ENCODE measurements around the gene PGF.
"Not testable (repeated sequence)": the region's sequence is repeated elsewhere in the genome, so short reads cannot be mapped to it uniquely, and the experiment has no call there.

The PGF gene

GRCh38 chr14:74936731-74937130 lies 18.7 kb downstream of the PGF start:
- Histone ChIP-seq H3K9ac (ENCODE audit: insufficient read length, low read depth) (no peak overlapping the region), H3K27me3 (ENCODE audit: insufficient read depth, insufficient read length) (no peaks in the 10 kb centered on the region), H3K4me1 (ENCODE audit: insufficient read depth, insufficient read length) (peaks cover 6% of the 10 kb centered on the region), H3K36me3 (ENCODE audit: insufficient read depth, insufficient read length, low read length) (no peaks in the 10 kb centered on the region), H3K4me3 (ENCODE audit: insufficient read length, low read depth) (no peak overlapping the region), H3K9me3 (ENCODE audit: insufficient read depth, low read length) (no peaks in the 10 kb centered on the region)
- DNase-seq (ENCODE audit: low read depth, low spot score) = no peak
- TF ChIP-seq SUZ12 (IDR thresholded peaks at IDR 0.05; ENCODE audit: extremely low read depth, insufficient read depth, insufficient read length) = no peak
- TF ChIP-seq ZNF274 (IDR thresholded peaks at IDR 0.05; ENCODE audit: low read depth, low read length) = no peak
- TF ChIP-seq YY1 (IDR thresholded peaks at IDR 0.05; ENCODE audit: insufficient read depth, insufficient read length) = no peak

GRCh38 chr14:74936151-74936550 lies 19.2 kb downstream of the PGF start:
- Histone ChIP-seq H3K36me3 (ENCODE audit: insufficient read depth, insufficient read length, low read length) (no peaks in the 10 kb centered on the region), H3K4me3 (ENCODE audit: insufficient read length, low read depth) (no peak overlapping the region), H3K27me3 (ENCODE audit: insufficient read depth, insufficient read length) (no peaks in the 10 kb centered on the region), H3K9me3 (ENCODE audit: insufficient read depth, low read length) (no peaks in the 10 kb centered on the region), H3K9ac (ENCODE audit: insufficient read length, low read depth) (no peak overlapping the region), H3K4me1 (ENCODE audit: insufficient read depth, insufficient read length) (peaks cover 3% of the 10 kb centered on the region)
- TF ChIP-seq SUZ12 (IDR thresholded peaks at IDR 0.05; ENCODE audit: extremely low read depth, insufficient read depth, insufficient read length) (no peak), ZNF274 (IDR thresholded peaks at IDR 0.05; ENCODE audit: low read depth, low read length) (no peak), YY1 (IDR thresholded peaks at IDR 0.05; ENCODE audit: insufficient read depth, insufficient read length) (no peak)
- DNase-seq (ENCODE audit: low read depth, low spot score) = no peak

DNA sequence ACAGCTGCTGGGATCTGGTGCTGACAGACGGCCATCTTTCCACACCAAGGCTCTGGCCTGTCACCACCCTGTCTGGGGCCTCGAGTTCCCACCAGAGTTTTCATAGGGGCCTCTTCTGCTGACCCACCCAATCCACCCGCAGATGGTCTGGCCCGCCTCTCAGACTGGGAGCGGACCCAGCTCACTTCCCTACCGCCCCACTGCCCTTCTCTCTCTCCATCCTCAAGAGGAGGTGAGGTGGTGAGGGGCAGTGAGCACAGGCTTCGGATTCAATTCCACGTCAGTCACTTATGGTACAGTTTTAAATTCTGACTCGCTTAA lies 20.1 kb downstream of the PGF start:
- Histone ChIP-seq H3K4me3 (ENCODE audit: insufficient read length, low read depth) (no peak overlapping the region), H3K9me3 (ENCODE audit: insufficient read depth, low read length) (no peaks in the 10 kb centered on the region), H3K27me3 (ENCODE audit: insufficient read depth, insufficient read length) (no peaks in the 10 kb centered on the region), H3K36me3 (ENCODE audit: insufficient read depth, insufficient read length, low read length) (no peaks in the 10 kb centered on the region), H3K4me1 (ENCODE audit: insufficient read depth, insufficient read length) (peaks cover 3% of the 10 kb centered on the region), H3K9ac (ENCODE audit: insufficient read length, low read depth) (no peak overlapping the region)
- TF ChIP-seq ZNF274 (IDR thresholded peaks at IDR 0.05; ENCODE audit: low read depth, low read length) = no peak
- TF ChIP-seq YY1 (IDR thresholded peaks at IDR 0.05; ENCODE audit: insufficient read depth, insufficient read length) = no peak
- TF ChIP-seq SUZ12 (IDR thresholded peaks at IDR 0.05; ENCODE audit: extremely low read depth, insufficient read depth, insufficient read length) = no peak
- DNase-seq (ENCODE audit: low read depth, low spot score) = no peak

- H3K4me1 ChIP-seq (ENCODE audit: insufficient read depth, insufficient read length) = no peaks in the 10 kb centered on the region
- no peak overlapping the region for H3K9ac ChIP-seq (ENCODE audit: insufficient read length, low read depth)
- no peak overlapping the region for H3K4me3 ChIP-seq (ENCODE audit: insufficient read length, low read depth)
These were observed 20.7 kb downstream of the PGF start for GRCh38 chr14:74934476-74935359.

DNA sequence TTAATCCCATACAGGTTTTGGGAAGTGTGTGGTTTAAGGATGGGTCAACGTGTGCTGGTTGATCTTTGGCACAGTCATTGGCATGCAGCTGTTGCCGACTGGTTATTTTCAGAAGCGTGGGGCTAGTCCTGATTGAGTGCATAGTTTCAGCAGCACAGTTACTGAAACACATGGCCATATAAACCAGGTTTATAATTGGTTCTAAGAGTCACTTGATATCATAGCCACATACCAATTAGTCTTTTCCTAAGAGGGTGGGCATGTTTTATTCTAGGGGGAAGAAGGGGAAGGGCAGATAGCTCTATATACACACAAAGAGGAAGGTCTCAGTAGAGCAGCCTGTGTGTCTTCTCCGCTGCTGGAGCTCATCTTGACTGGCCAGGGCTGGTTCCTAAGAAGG lies 21.4 kb downstream of the PGF start:
- TF ChIP-seq YY1 (IDR thresholded peaks at IDR 0.05; ENCODE audit: insufficient read depth, insufficient read length) = no peak
- TF ChIP-seq ZNF274 (IDR thresholded peaks at IDR 0.05; ENCODE audit: low read depth, low read length) = no peak
- TF ChIP-seq SUZ12 (IDR thresholded peaks at IDR 0.05; ENCODE audit: extremely low read depth, insufficient read depth, insufficient read length) = no peak
- H3K9ac ChIP-seq (ENCODE audit: insufficient read length, low read depth) = no peak overlapping the region
- H3K9me3 ChIP-seq (ENCODE audit: insufficient read depth, low read length) = no peaks in the 10 kb centered on the region
- no peaks in the 10 kb centered on the region for H3K4me1 ChIP-seq (ENCODE audit: insufficient read depth, insufficient read length)
- H3K4me3 ChIP-seq (ENCODE audit: insufficient read length, low read depth) = no peak overlapping the region
- H3K27me3 ChIP-seq (ENCODE audit: insufficient read depth, insufficient read length) = no peaks in the 10 kb centered on the region
- no peak for DNase-seq (ENCODE audit: low read depth, low spot score)
- H3K36me3 ChIP-seq (ENCODE audit: insufficient read depth, insufficient read length, low read length) = no peaks in the 10 kb centered on the region

More at GRCh38 chr14:74934476-74935359, 20.7 kb downstream of the PGF start:
- Histone ChIP-seq H3K9me3 (ENCODE audit: insufficient read depth, low read length) (no peaks in the 10 kb centered on the region), H3K36me3 (ENCODE audit: insufficient read depth, insufficient read length, low read length) (no peaks in the 10 kb centered on the region), H3K27me3 (ENCODE audit: insufficient read depth, insufficient read length) (no peaks in the 10 kb centered on the region)
- no peak for DNase-seq (ENCODE audit: low read depth, low spot score)
- TF ChIP-seq SUZ12 (IDR thresholded peaks at IDR 0.05; ENCODE audit: extremely low read depth, insufficient read depth, insufficient read length) = no peak
- TF ChIP-seq ZNF274 (IDR thresholded peaks at IDR 0.05; ENCODE audit: low read depth, low read length) = no peak
- no peak for TF ChIP-seq YY1 (IDR thresholded peaks at IDR 0.05; ENCODE audit: insufficient read depth, insufficient read length)

GRCh38 chr14:74932936-74933335 lies 22.5 kb downstream of the PGF start:
- H3K4me1 ChIP-seq (ENCODE audit: insufficient read depth, insufficient read length) = not testable (repeated sequence)

DNA sequence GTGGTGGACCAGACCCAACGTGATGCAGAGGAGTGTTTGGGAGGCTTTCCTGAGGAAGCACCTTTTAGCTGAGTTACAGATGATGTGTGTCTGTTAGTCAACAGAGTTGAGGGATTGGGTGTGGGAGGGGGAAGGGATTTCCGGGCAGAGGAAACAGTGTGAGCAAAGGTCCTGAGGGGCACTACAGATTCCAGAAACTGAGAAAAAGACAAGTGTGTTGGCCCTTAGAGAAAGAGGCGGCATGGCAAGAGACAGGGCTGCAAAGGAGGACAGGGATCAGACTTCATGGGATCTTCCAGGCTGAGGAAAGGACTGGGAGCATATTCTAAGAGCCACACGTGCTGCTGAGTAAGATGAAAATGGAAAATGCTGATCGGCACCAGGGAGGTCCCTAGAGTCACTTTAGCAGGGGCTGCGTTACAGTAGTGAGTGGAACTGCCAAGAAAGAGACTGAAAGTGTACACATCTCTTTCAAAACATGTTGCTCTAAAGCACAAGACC lies 22.9 kb downstream of the PGF start:
- Histone ChIP-seq H3K4me3 (ENCODE audit: insufficient read length, low read depth) (no peak overlapping the region), H3K4me1 (ENCODE audit: insufficient read depth, insufficient read length) (no peaks in the 10 kb centered on the region), H3K27me3 (ENCODE audit: insufficient read depth, insufficient read length) (no peaks in the 10 kb centered on the region), H3K36me3 (ENCODE audit: insufficient read depth, insufficient read length, low read length) (no peaks in the 10 kb centered on the region), H3K9me3 (ENCODE audit: insufficient read depth, low read length) (no peaks in the 10 kb centered on the region), H3K9ac (ENCODE audit: insufficient read length, low read depth) (no peak overlapping the region)
- no peak for DNase-seq (ENCODE audit: low read depth, low spot score)
- TF ChIP-seq YY1 (IDR thresholded peaks at IDR 0.05; ENCODE audit: insufficient read depth, insufficient read length) (no peak), SUZ12 (IDR thresholded peaks at IDR 0.05; ENCODE audit: extremely low read depth, insufficient read depth, insufficient read length) (no peak), ZNF274 (IDR thresholded peaks at IDR 0.05; ENCODE audit: low read depth, low read length) (no peak)

More at GRCh38 chr14:74932936-74933335, 22.5 kb downstream of the PGF start:
- not testable (repeated sequence) for H3K9ac ChIP-seq (ENCODE audit: insufficient read length, low read depth); H3K4me3 ChIP-seq (ENCODE audit: insufficient read length, low read depth); H3K9me3 ChIP-seq (ENCODE audit: insufficient read depth, low read length); H3K27me3 ChIP-seq (ENCODE audit: insufficient read depth, insufficient read length); H3K36me3 ChIP-seq (ENCODE audit: insufficient read depth, insufficient read length, low read length); DNase-seq (ENCODE audit: low read depth, low spot score)

GRCh38 chr14:74931744-74932143 lies 23.7 kb downstream of the PGF start:
- H3K9ac ChIP-seq (ENCODE audit: insufficient read length, low read depth); H3K27me3 ChIP-seq (ENCODE audit: insufficient read depth, insufficient read length); H3K4me3 ChIP-seq (ENCODE audit: insufficient read length, low read depth); H3K9me3 ChIP-seq (ENCODE audit: insufficient read depth, low read length); H3K36me3 ChIP-seq (ENCODE audit: insufficient read depth, insufficient read length, low read length); H3K4me1 ChIP-seq (ENCODE audit: insufficient read depth, insufficient read length); DNase-seq (ENCODE audit: low read depth, low spot score): not testable (repeated sequence)
